Ishikawa (cell line): Measurements from ENCODE around the gene PPIG.

ENCODE experiments used
- CEBPB ChIP-seq: IDR thresholded peaks from 2 replicates; pipeline ENCODE4 v1.6.1; 2012
- EGR1 ChIP-seq: IDR thresholded peaks from 2 replicates; pipeline ENCODE4 v1.6.1; 2012
- EP300 ChIP-seq: IDR thresholded peaks from 2 replicates; pipeline ENCODE4 v1.6.1; 2012; ENCODE audit warnings: borderline replicate concordance
- MAX ChIP-seq: IDR thresholded peaks from 2 replicates; pipeline ENCODE4 v1.6.1; 2012
- NFIC ChIP-seq: IDR thresholded peaks from 2 replicates; pipeline ENCODE4 v1.6.1; 2012
- RAD21 ChIP-seq: IDR thresholded peaks from 2 replicates; pipeline ENCODE4 v1.6.1; 2012; ENCODE audit warnings: low read depth
- REST ChIP-seq: IDR thresholded peaks from 2 replicates; pipeline ENCODE4 v1.6.1; 2012; ENCODE audit warnings: low read depth, mild to moderate bottlenecking
- TAF1 ChIP-seq: IDR thresholded peaks from 2 replicates; pipeline ENCODE4 v1.6.1; 2012; ENCODE audit warnings: low read depth, mild to moderate bottlenecking
- TEAD4 ChIP-seq: IDR thresholded peaks from 2 replicates; pipeline ENCODE4 v1.6.1; 2012
- USF1 ChIP-seq: IDR thresholded peaks from 2 replicates; pipeline ENCODE4 v1.6.1; 2012
- ZBTB7A ChIP-seq: IDR thresholded peaks from 2 replicates; pipeline ENCODE4 v1.6.1; 2012; ENCODE audit warnings: low read depth

DNA sequence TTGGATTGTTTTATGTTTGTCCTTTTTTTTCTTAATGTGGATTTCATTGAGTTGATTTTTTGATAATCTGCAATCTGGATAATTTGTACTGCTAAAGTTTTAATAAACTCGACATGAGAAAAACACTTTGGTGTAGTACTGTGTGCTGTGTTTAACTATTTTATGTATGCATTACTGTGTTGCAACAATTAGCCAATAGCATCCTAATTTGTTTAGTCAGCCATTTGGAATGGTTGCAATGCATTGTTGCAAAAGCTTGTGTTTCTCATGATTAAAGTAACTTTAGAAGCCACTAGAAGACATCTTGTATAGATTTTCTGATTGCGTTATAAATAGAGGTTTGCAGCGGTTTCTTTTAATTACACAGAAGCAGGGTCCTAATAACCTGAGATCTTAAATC, 53.5 kb downstream of the PPIG start:
- TF ChIP-seq ZBTB7A (no peak), RAD21 (no peak), EGR1 (no peak), REST (no peak), NFIC (no peak), MAX (no peak), EP300 (no peak), CEBPB (peak; percentile 48; the same call in 1 of the 2 replicates), TAF1 (no peak), USF1 (no peak), TEAD4 (no peak)
